ENCODE measurements around the gene GPR162. TPM values are rescaled to one million over a fixed set of nuclear protein-coding genes. Genes with fewer than 3 reads are reported as not detected.

The GPR162 gene
- total RNA-seq, 1 donor from 2014 or later: 0.29 TPM

GRCh38 chr12:6819106-6820030 lies 2.3 kb upstream of the GPR162 start:
- intact Hi-C loops (cut with micrococcal nuclease): no loop called here
- H3K4me3 Mint-ChIP-seq: no peak overlapping the region
- H3K9me3 Mint-ChIP-seq: no peaks in the 10 kb centered on the region
- peaks cover 12% of the 10 kb centered on the region for H3K27me3 Mint-ChIP-seq (ENCODE audit: insufficient read depth)
- no peak for DNase-seq (ENCODE audit: low spot score)
- H3K4me1 Mint-ChIP-seq (ENCODE audit: low read depth): peaks cover 17% of the 10 kb centered on the region
- H3K36me3 Mint-ChIP-seq (ENCODE audit: low read depth): peaks cover 47% of the 10 kb centered on the region
- H3K27ac Mint-ChIP-seq: no peak overlapping the region

- Mint-ChIP-seq H3K9me3 (no peaks in the 10 kb centered on the region), H3K27ac (no peak overlapping the region), H3K27me3 (ENCODE audit: insufficient read depth) (peaks cover 19% of the 10 kb centered on the region), H3K36me3 (ENCODE audit: low read depth) (peaks cover 40% of the 10 kb centered on the region), H3K4me3 (no peak overlapping the region), H3K4me1 (ENCODE audit: low read depth) (peaks cover 19% of the 10 kb centered on the region)
- DNase-seq (ENCODE audit: low spot score): no peak
- intact Hi-C loops (cut with micrococcal nuclease): no loop called here
Observed at GRCh38 chr12:6820166-6820565, 1.5 kb upstream of the GPR162 start.

GRCh38 chr12:6822426-6823135 lies 960 bp downstream of the GPR162 start:
- Mint-ChIP-seq H3K4me3 (no peak overlapping the region), H3K27me3 (ENCODE audit: insufficient read depth) (peaks cover 32% of the 10 kb centered on the region), H3K27ac (peak overlapping the region; percentile 53), H3K9me3 (no peaks in the 10 kb centered on the region), H3K4me1 (ENCODE audit: low read depth) (peaks cover 32% of the 10 kb centered on the region), H3K36me3 (ENCODE audit: low read depth) (peaks cover 23% of the 10 kb centered on the region)
- DNase-seq (ENCODE audit: low spot score): no peak
- intact Hi-C loops (cut with micrococcal nuclease): no loop called here

DNA sequence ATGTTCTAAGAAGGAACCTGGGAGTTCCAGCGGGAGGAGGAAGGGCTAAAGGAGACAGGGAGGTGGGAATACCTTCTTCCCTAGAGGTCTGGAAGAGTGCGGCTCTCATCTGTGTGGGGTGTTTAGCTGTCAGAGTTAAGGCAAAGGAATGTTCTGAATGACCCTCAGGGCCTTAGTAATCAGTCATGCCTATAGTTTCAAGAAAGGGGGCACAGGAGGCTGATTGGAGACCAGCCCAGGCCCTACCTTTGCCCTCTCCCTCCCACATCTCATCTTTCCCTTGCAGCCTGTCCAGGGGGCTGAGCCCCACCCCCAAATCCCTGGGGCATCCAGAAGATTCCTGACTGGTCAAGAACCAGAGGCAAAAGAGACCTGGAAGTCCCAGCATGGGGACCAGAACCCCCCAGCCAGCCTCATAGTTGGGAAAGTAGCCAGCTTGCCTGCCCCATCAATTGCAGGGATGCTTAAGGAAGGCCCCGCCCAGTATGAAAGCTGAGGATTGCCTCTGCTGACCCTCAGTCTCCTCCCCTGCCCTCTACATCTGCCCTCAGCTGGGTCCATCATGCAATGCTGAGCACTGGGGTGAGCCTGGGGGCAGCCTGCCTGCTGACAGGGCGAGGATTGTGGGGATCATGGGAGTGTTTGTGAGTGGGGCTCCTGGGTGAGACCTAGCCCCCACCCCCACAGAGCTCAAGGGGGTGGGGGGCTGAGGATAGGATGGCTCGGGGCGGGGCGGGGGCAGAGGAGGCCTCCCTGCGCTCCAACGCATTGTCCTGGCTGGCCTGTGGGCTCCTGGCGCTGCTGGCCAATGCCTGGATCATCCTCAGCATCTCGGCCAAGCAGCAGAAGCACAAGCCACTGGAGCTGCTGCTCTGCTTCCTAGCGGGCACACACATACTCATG lies 1.8 kb downstream of the GPR162 start:
- peaks cover 16% of the 10 kb centered on the region for H3K36me3 Mint-ChIP-seq (ENCODE audit: low read depth)
- intact Hi-C loops (cut with micrococcal nuclease): loop anchor here (2.0 kb wide), 1 partner anchor 135 kb away; the partner anchor contains the start of gene ZNF384
- no peaks in the 10 kb centered on the region for H3K9me3 Mint-ChIP-seq
- peaks cover 39% of the 10 kb centered on the region for H3K4me1 Mint-ChIP-seq (ENCODE audit: low read depth)
- H3K27ac Mint-ChIP-seq: no peak overlapping the region
- H3K27me3 Mint-ChIP-seq (ENCODE audit: insufficient read depth): peaks cover 35% of the 10 kb centered on the region
- H3K4me3 Mint-ChIP-seq: no peak overlapping the region
- no peak for DNase-seq (ENCODE audit: low spot score)

- DNase-seq (ENCODE audit: low spot score): no peak
- H3K36me3 Mint-ChIP-seq (ENCODE audit: low read depth): peaks cover 11% of the 10 kb centered on the region
- H3K27ac Mint-ChIP-seq: no peak overlapping the region
- H3K9me3 Mint-ChIP-seq: no peaks in the 10 kb centered on the region
- H3K4me1 Mint-ChIP-seq (ENCODE audit: low read depth): peaks cover 44% of the 10 kb centered on the region
- intact Hi-C loops (cut with micrococcal nuclease): loop anchor here (2.0 kb wide), 1 partner anchor 135 kb away; the partner anchor contains the start of gene ZNF384
- H3K27me3 Mint-ChIP-seq (ENCODE audit: insufficient read depth): peaks cover 39% of the 10 kb centered on the region
- no peak overlapping the region for H3K4me3 Mint-ChIP-seq
Observed at GRCh38 chr12:6824085-6824775, 2.6 kb downstream of the GPR162 start.

- intact Hi-C loops (cut with micrococcal nuclease): loop anchor here (1.0 to 5.0 kb wide), 7 partner anchors 26 to 208 kb away; partner anchors contain the start of genes CDCA3, LAG3, MLF2 and ZNF384
- H3K36me3 Mint-ChIP-seq (ENCODE audit: low read depth): peaks cover 5% of the 10 kb centered on the region
- H3K4me1 Mint-ChIP-seq (ENCODE audit: low read depth): peaks cover 48% of the 10 kb centered on the region
- peaks cover 43% of the 10 kb centered on the region for H3K27me3 Mint-ChIP-seq (ENCODE audit: insufficient read depth)
- H3K27ac Mint-ChIP-seq: no peak overlapping the region
- DNase-seq (ENCODE audit: low spot score): no peak
- no peak overlapping the region for H3K4me3 Mint-ChIP-seq
- H3K9me3 Mint-ChIP-seq: no peaks in the 10 kb centered on the region
Observed at GRCh38 chr12:6824901-6825381, 3.3 kb downstream of the GPR162 start.

- Mint-ChIP-seq H3K27ac (peak overlapping the region; percentile 59), H3K4me1 (ENCODE audit: low read depth) (peaks cover 46% of the 10 kb centered on the region), H3K36me3 (ENCODE audit: low read depth) (peaks cover 5% of the 10 kb centered on the region), H3K27me3 (ENCODE audit: insufficient read depth) (peaks cover 46% of the 10 kb centered on the region), H3K9me3 (no peaks in the 10 kb centered on the region), H3K4me3 (peak overlapping the region; percentile 40)
- intact Hi-C loops (cut with micrococcal nuclease): loop anchor here (1.0 to 5.0 kb wide), 7 partner anchors 26 to 208 kb away; partner anchors contain the start of genes CDCA3, LAG3, MLF2 and ZNF384
- DNase-seq (ENCODE audit: low spot score): peak; percentile 72
Observed at GRCh38 chr12:6825398-6826124, 3.9 kb downstream of the GPR162 start.

DNA sequence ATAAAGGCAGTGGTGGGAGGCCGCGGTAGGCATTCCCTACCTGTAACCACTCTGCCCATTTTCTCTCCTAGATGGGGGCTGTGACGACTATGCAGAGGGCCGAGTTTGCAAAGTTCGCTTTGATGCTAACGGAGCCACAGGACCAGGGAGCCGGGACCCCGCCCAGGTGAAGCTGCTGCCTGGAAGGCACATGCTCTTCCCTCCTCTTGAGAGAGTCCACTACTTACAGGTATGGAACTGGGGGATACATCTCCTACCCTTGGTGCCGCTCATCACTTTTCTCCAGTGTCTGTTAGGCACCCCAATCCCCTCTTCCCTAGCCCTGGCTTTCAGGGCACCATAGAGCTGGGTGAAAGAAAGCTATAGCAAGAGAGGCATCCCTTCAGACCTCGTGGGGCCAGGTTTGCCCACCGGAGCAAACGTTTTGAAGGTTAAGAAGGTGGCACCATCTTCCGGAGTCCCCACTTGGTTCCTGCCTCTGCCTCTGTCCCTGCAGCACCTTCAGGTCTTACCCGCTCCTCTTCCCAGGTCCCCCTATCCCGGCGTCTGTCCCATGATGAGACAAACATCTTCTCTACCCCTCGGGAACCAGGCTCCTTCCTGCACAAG lies 4.6 kb downstream of the GPR162 start:
- Mint-ChIP-seq H3K36me3 (ENCODE audit: low read depth) (peaks cover 1% of the 10 kb centered on the region), H3K4me1 (ENCODE audit: low read depth) (peaks cover 39% of the 10 kb centered on the region), H3K4me3 (peak overlapping the region; percentile 15), H3K9me3 (no peaks in the 10 kb centered on the region), H3K27ac (no peak overlapping the region), H3K27me3 (ENCODE audit: insufficient read depth) (peaks cover 49% of the 10 kb centered on the region)
- DNase-seq (ENCODE audit: low spot score): no peak
- intact Hi-C loops (cut with micrococcal nuclease): loop anchor here (5.0 kb wide), 1 partner anchor 54 kb away; the partner anchor contains the start of gene LAG3

DNA sequence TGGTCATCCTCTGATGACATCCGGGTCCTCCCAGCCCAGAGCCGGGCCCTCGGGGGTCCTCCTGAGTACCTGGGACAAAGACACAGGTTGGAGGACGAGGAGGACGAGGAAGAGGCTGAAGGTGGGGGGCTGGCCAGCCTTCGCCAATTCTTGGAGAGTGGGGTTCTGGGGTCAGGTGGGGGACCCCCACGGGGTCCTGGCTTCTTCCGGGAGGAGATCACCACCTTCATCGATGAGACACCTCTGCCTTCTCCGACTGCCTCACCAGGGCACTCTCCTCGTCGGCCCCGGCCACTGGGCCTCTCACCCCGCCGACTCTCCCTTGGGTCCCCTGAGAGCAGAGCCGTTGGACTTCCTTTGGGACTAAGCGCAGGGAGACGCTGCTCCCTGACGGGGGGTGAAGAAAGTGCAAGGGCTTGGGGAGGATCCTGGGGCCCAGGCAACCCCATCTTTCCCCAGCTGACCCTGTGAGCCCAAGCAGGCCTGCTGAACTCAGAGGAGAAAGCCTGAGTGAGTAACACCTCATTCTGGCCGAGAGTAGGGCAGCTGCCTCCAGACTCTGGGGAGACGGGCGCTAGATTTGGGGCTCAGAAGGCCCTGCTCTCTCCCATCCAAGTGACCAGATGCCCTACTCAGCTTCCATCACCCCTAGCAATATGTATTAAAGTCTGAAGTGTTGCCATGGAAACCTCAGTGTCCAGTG lies 5.3 kb downstream of the GPR162 start:
- Mint-ChIP-seq H3K27me3 (ENCODE audit: insufficient read depth) (peaks cover 52% of the 10 kb centered on the region), H3K4me1 (ENCODE audit: low read depth) (peaks cover 37% of the 10 kb centered on the region), H3K27ac (peak overlapping the region; percentile 14), H3K4me3 (peak overlapping the region; percentile 61), H3K36me3 (ENCODE audit: low read depth) (no peaks in the 10 kb centered on the region), H3K9me3 (no peaks in the 10 kb centered on the region)
- intact Hi-C loops (cut with micrococcal nuclease): loop anchor here (5.0 kb wide), 1 partner anchor 55 kb away; the partner anchor contains the start of gene LAG3
- no peak for DNase-seq (ENCODE audit: low spot score)

GRCh38 chr12:6827437-6827911 lies 5.9 kb downstream of the GPR162 start:
- Mint-ChIP-seq H3K36me3 (ENCODE audit: low read depth) (no peaks in the 10 kb centered on the region), H3K4me3 (peak overlapping the region; percentile 61), H3K27ac (peak overlapping the region; percentile 14), H3K4me1 (ENCODE audit: low read depth) (peaks cover 37% of the 10 kb centered on the region), H3K9me3 (no peaks in the 10 kb centered on the region), H3K27me3 (ENCODE audit: insufficient read depth) (peaks cover 51% of the 10 kb centered on the region)
- DNase-seq (ENCODE audit: low spot score): no peak
- intact Hi-C loops (cut with micrococcal nuclease): loop anchor here (5.0 kb wide), 1 partner anchor 55 kb away; the partner anchor contains the start of gene LAG3

Measured in activated T-helper 1 cell treated with anti-CD3 and anti-CD28 coated beads, Interleukin-12 subunit alpha, Interleukin-12 subunit beta, Interleukin-2, Interleukin-4 antibody, amounts not matched to agents 30 ng/mL and 10 ng/mL and 1 ng/mL, durations not matched to agents 14 hours and 24 hours and 36 hours (primary cell).